ENCODE results near the gene LRRC74B.

LRRC74B gene

GRCh38 chr22:21052715-21053459 lies 7.1 kb downstream of the LRRC74B start:
- no peak overlapping the region for H3K4me3 ChIP-seq (ENCODE audit: low read depth, low read length)
- no peaks in the 10 kb centered on the region for H3K36me3 ChIP-seq (ENCODE audit: control insufficient read depth, insufficient read depth, low read length)
- no peaks in the 10 kb centered on the region for H3K79me2 ChIP-seq
- no peaks in the 10 kb centered on the region for H3K9me3 ChIP-seq (ENCODE audit: control insufficient read depth, low read length)
- H2AFZ ChIP-seq, result no peak overlapping the region
- no peak for TF ChIP-seq CTCF (IDR thresholded peaks at IDR 0.05)
- H3K9ac ChIP-seq, result no peak overlapping the region
- H3K4me1 ChIP-seq, result no peaks in the 10 kb centered on the region
- no peaks in the 10 kb centered on the region for H3K27me3 ChIP-seq (ENCODE audit: control insufficient read depth, insufficient read depth, low read length)
- no peak overlapping the region for H3K27ac ChIP-seq
- no peak overlapping the region for H3K4me2 ChIP-seq (ENCODE audit: low read length)

- no peak overlapping the region for H3K27ac ChIP-seq
- H3K4me2 ChIP-seq (ENCODE audit: low read length), result no peak overlapping the region
- H3K79me2 ChIP-seq, result no peaks in the 10 kb centered on the region
- no peak overlapping the region for H2AFZ ChIP-seq
- H3K36me3 ChIP-seq (ENCODE audit: control insufficient read depth, insufficient read depth, low read length), result no peaks in the 10 kb centered on the region
- no peak overlapping the region for H3K9ac ChIP-seq
- H3K27me3 ChIP-seq (ENCODE audit: control insufficient read depth, insufficient read depth, low read length), result no peaks in the 10 kb centered on the region
- no peaks in the 10 kb centered on the region for H3K4me1 ChIP-seq
- TF ChIP-seq CTCF (IDR thresholded peaks at IDR 0.05), result no peak
- no peaks in the 10 kb centered on the region for H3K9me3 ChIP-seq (ENCODE audit: control insufficient read depth, low read length)
- H3K4me3 ChIP-seq (ENCODE audit: low read depth, low read length), result no peak overlapping the region
Observed at GRCh38 chr22:21054046-21054713, 8.4 kb downstream of the LRRC74B start.

GRCh38 chr22:21054714-21055563 lies 9.2 kb downstream of the LRRC74B start:
- Histone ChIP-seq H3K4me2 (ENCODE audit: low read length) (no peak overlapping the region), H3K79me2 (no peaks in the 10 kb centered on the region), H3K36me3 (ENCODE audit: control insufficient read depth, insufficient read depth, low read length) (no peaks in the 10 kb centered on the region), H3K4me1 (no peaks in the 10 kb centered on the region), H3K4me3 (ENCODE audit: low read depth, low read length) (no peak overlapping the region), H3K9ac (no peak overlapping the region), H3K27me3 (ENCODE audit: control insufficient read depth, insufficient read depth, low read length) (no peaks in the 10 kb centered on the region), H2AFZ (no peak overlapping the region), H3K27ac (no peak overlapping the region), H3K9me3 (ENCODE audit: control insufficient read depth, low read length) (no peaks in the 10 kb centered on the region)
- no peak for TF ChIP-seq CTCF (IDR thresholded peaks at IDR 0.05)

- no peaks in the 10 kb centered on the region for H3K36me3 ChIP-seq (ENCODE audit: control insufficient read depth, insufficient read depth, low read length)
- H3K27me3 ChIP-seq (ENCODE audit: control insufficient read depth, insufficient read depth, low read length), result no peaks in the 10 kb centered on the region
- no peak overlapping the region for H3K27ac ChIP-seq
- TF ChIP-seq CTCF (IDR thresholded peaks at IDR 0.05), result no peak
- H3K9ac ChIP-seq, result no peak overlapping the region
- H3K9me3 ChIP-seq (ENCODE audit: control insufficient read depth, low read length), result no peaks in the 10 kb centered on the region
- H3K4me2 ChIP-seq (ENCODE audit: low read length), result no peak overlapping the region
- no peak overlapping the region for H3K4me3 ChIP-seq (ENCODE audit: low read depth, low read length)
- H3K79me2 ChIP-seq, result no peaks in the 10 kb centered on the region
- H2AFZ ChIP-seq, result no peak overlapping the region
- H3K4me1 ChIP-seq, result no peaks in the 10 kb centered on the region
Observed at GRCh38 chr22:21055564-21055834, 9.8 kb downstream of the LRRC74B start.
